HG02642 (cell line): ENCODE results near the gene B3GNT3.
A peak's percentile ranks its signal among the peaks of the same experiment; 100 is the strongest.

ENCODE experiments used
- ATAC-seq: cut with Tn5 transposase; IDR thresholded peaks from one replicate; pipeline ENCODE4 v1.9.1; 2021; ENCODE audit warnings: mild to moderate bottlenecking; ENCODE audit not compliant: unreplicated experiment, poor library complexity

The B3GNT3 gene

GRCh38 chr19:17854061-17854460, 59.1 kb downstream of the B3GNT3 start:
- no peak for ATAC-seq

- no peak for ATAC-seq
Observed at GRCh38 chr19:17855280-17856152, 60.6 kb downstream of the B3GNT3 start.

- peak; percentile 95 for ATAC-seq
Observed at GRCh38 chr19:17859533-17860330, 64.8 kb downstream of the B3GNT3 start, which contains the start of gene RPL18A. Gene RPL18A (plus strand): TSS chr19:17859910. CDS start chr19:17859957, 47 bp downstream.

GRCh38 chr19:17860331-17860992, 65.5 kb downstream of the B3GNT3 start:
- no peak for ATAC-seq

GRCh38 chr19:17860993-17861360, 66.0 kb downstream of the B3GNT3 start:
- no peak for ATAC-seq

GRCh38 chr19:17861542-17862402, 66.8 kb downstream of the B3GNT3 start:
- no peak for ATAC-seq

GRCh38 chr19:17862711-17863519, 68.0 kb downstream of the B3GNT3 start:
- ATAC-seq, result no peak
